Activated CD4-positive, CD25-positive, alpha-beta regulatory T cell (primary cell): ENCODE results near the gene RETREG1.
"Not testable (repeated sequence)": the region's sequence is repeated elsewhere in the genome, so short reads cannot be mapped to it uniquely, and the experiment has no call there.

ENCODE experiments used
- DNase-seq, 4 experiments: peaks; one replicate each; lab custom pipeline; 2025; lab: John Stamatoyannopoulos, UW

RETREG1 gene

GRCh38 chr5:16551628-16552027, 65.2 kb downstream of the RETREG1 start:
- no peak for DNase-seq

- no peak for DNase-seq
These were observed 66.4 kb downstream of the RETREG1 start for GRCh38 chr5:16550316-16550952.

GRCh38 chr5:16549491-16550206, 67.1 kb downstream of the RETREG1 start:
- no peak for DNase-seq

GRCh38 chr5:16548812-16549211, 68.0 kb downstream of the RETREG1 start:
- no peak for DNase-seq

- no peak for DNase-seq
These were observed 68.7 kb downstream of the RETREG1 start for GRCh38 chr5:16548115-16548514.

- no peak for DNase-seq
These were observed 69.5 kb downstream of the RETREG1 start for GRCh38 chr5:16547200-16547842.

- no peak for DNase-seq
These were observed 70.1 kb downstream of the RETREG1 start for GRCh38 chr5:16546732-16547131.

GRCh38 chr5:16544607-16545374, 72.0 kb downstream of the RETREG1 start:
- no peak for DNase-seq

GRCh38 chr5:16543206-16543605, 73.6 kb downstream of the RETREG1 start:
- not testable (repeated sequence) for DNase-seq

GRCh38 chr5:16542236-16542635, 74.6 kb downstream of the RETREG1 start:
- DNase-seq, result no peak

GRCh38 chr5:16541592-16541991, 75.2 kb downstream of the RETREG1 start:
- not testable (repeated sequence) for DNase-seq

GRCh38 chr5:16540421-16540820, 76.4 kb downstream of the RETREG1 start:
- no peak for DNase-seq

- no peak for DNase-seq
These were observed 77.6 kb downstream of the RETREG1 start for GRCh38 chr5:16539169-16539666.

- no peak for DNase-seq
These were observed 78.8 kb downstream of the RETREG1 start for GRCh38 chr5:16538006-16538405.

- DNase-seq, result no peak
These were observed 80.0 kb downstream of the RETREG1 start for GRCh38 chr5:16536818-16537217.

GRCh38 chr5:16536246-16536645, 80.6 kb downstream of the RETREG1 start:
- DNase-seq, result no peak

- no peak for DNase-seq
These were observed 82.5 kb downstream of the RETREG1 start for GRCh38 chr5:16534280-16534679.

- DNase-seq, result no peak
These were observed 85.6 kb downstream of the RETREG1 start for GRCh38 chr5:16531063-16531648.

GRCh38 chr5:16529306-16529705, 87.5 kb downstream of the RETREG1 start:
- DNase-seq, result no peak

GRCh38 chr5:16528382-16529110, 88.3 kb downstream of the RETREG1 start:
- DNase-seq, result no peak

- no peak for DNase-seq
These were observed 91.1 kb downstream of the RETREG1 start for GRCh38 chr5:16525651-16526050.
